Caco-2 (cell line): Measurements from ENCODE around the gene ADRA1B. TPM values are rescaled to one million over a fixed set of nuclear protein-coding genes. Genes with fewer than 3 reads are reported as not detected.

Experiments
- BruUV-seq: library from RNA; stranded (reverse); fragments of 400-500 nt; replicated peaks from 2 replicates; lab custom pipeline; 2021; lab: Mats Ljungman, UMichigan
- CTCF ChIA-PET: fragments of 300-600 bp; sonication (Branson Sonifier 250); formaldehyde crosslinking; loops from one replicate; lab custom pipeline; 2022; ENCODE audit warnings: antibody characterized with exemption; lab: Charles Lee
- POLR2A ChIA-PET: fragments of 300-600 bp; sonication (Branson Sonifier 250); formaldehyde crosslinking; loops from one replicate; lab custom pipeline; 2022; ENCODE audit warnings: antibody characterized with exemption; lab: Charles Lee
- DNase-seq, 2 experiments: peaks; one replicate each; pipeline versions ENCODE4 v3.0.0 to v3.0.0-alpha.2; 2020 to 2022
- H3K27me3 ChIP-seq: replicated peaks from 2 replicates; pipeline ENCODE4 v1.6.0; 2011; ENCODE audit warnings: low read length; ENCODE audit not compliant: control insufficient read depth, insufficient read depth
- H3K36me3 ChIP-seq: 2 replicates; pipeline ENCODE4 v1.5.1; 2011; ENCODE audit warnings: low read length; ENCODE audit not compliant: control insufficient read depth, insufficient read depth
- H3K4me1 ChIP-seq: fragments of 250-450 bp; sonication (Bioruptor Pico); 2 replicates; pipeline ENCODE4 v1.5.1; 2020; ENCODE audit warnings: mild to moderate bottlenecking
- H3K4me3 ChIP-seq: 2 replicates; pipeline ENCODE4 v1.5.1; 2011; ENCODE audit warnings: low read depth, mild to moderate bottlenecking, control low read depth, low read length
- H3K9me3 ChIP-seq: fragments of 250-450 bp; sonication (Bioruptor Pico); 2 replicates; pipeline ENCODE4 v1.5.1; 2020; ENCODE audit warnings: mild to moderate bottlenecking, moderate library complexity
- H3K27ac Mint-ChIP-seq: one replicate; pipeline ENCODE4 v1.8.0; 2022; ENCODE audit warnings: mixed read lengths; ENCODE audit not compliant: unreplicated experiment
- H3K27me3 Mint-ChIP-seq: one replicate; pipeline ENCODE4 v1.8.0; 2022; ENCODE audit warnings: mixed read lengths; ENCODE audit not compliant: insufficient read depth, unreplicated experiment
- H3K36me3 Mint-ChIP-seq: one replicate; pipeline ENCODE4 v1.8.0; 2022; ENCODE audit warnings: mild to moderate bottlenecking, mixed read lengths; ENCODE audit not compliant: insufficient read depth, unreplicated experiment
- H3K4me1 Mint-ChIP-seq: one replicate; pipeline ENCODE4 v1.8.0; 2022; ENCODE audit warnings: low read depth, mixed read lengths; ENCODE audit not compliant: unreplicated experiment
- H3K4me3 Mint-ChIP-seq: one replicate; pipeline ENCODE4 v1.8.0; 2022; ENCODE audit warnings: mild to moderate bottlenecking, moderate library complexity, mixed read lengths; ENCODE audit not compliant: unreplicated experiment
- H3K9me3 Mint-ChIP-seq: one replicate; pipeline ENCODE4 v1.8.0; 2022; ENCODE audit warnings: mixed read lengths; ENCODE audit not compliant: unreplicated experiment
- CTCF ChIP-seq, 2 experiments: fragments of 200-600 bp in 1 of 2; IDR thresholded peaks; 1 replicate in 1 of 2; 2 replicates in 1 of 2; pipeline versions ENCODE4 v1.5.1 to v1.8.0; 2011 to 2022; ENCODE audit warnings: antibody characterized with exemption in 1 of 2, control low read depth in 1 of 2, inconsistent platforms in 1 of 2, low read depth in 1 of 2, low read length in 1 of 2, mild to moderate bottlenecking in 1 of 2, moderate library complexity in 1 of 2; ENCODE audit not compliant: insufficient read depth in 1 of 2, severe bottlenecking in 1 of 2, unreplicated experiment in 1 of 2
- intact Hi-C: fragments of 100-400 bp; cut with micrococcal nuclease; formaldehyde crosslinking; loops from one replicate; pipeline ENCODE4 v1.10.0; 2022; ENCODE audit not compliant: unreplicated experiment
- total RNA-seq: library from RNA; stranded (reverse); gene quantifications from 2 replicates; pipeline ENCODE4 v1.2.3, GENCODE V29; 2022

Gene ADRA1B
- total RNA-seq, 1 experiment from 2014 or later, result not detected

- ChIA-PET POLR2A (no interaction called here), CTCF (no interaction called here)
- H3K36me3 Mint-ChIP-seq, result no peaks in the 10 kb centered on the region
- Histone ChIP-seq H3K27me3 (peaks cover 1% of the 10 kb centered on the region; the same call in 1 of the 2 replicates), H3K36me3 (no peaks in the 10 kb centered on the region), H3K4me1 (no peaks in the 10 kb centered on the region), H3K9me3 (no peaks in the 10 kb centered on the region), H3K4me3 (no peak overlapping the region)
- TF ChIP-seq CTCF (IDR thresholded peaks at IDR 0.05; ENCODE audit: insufficient read depth in 1 of 2, low read depth in 1 of 2, low read length in 1 of 2, severe bottlenecking in 1 of 2, unreplicated experiment in 1 of 2), result no peak
- no peak overlapping the region for H3K4me3 Mint-ChIP-seq
- no peaks in the 10 kb centered on the region for H3K4me1 Mint-ChIP-seq
- DNase-seq, result no peak
- intact Hi-C loops, result no loop called here
- H3K27me3 Mint-ChIP-seq, result peaks cover 9% of the 10 kb centered on the region
- H3K9me3 Mint-ChIP-seq, result no peaks in the 10 kb centered on the region
- no TSS peak for BruUV-seq
- H3K27ac Mint-ChIP-seq, result no peak overlapping the region
Measured at GRCh38 chr5:159909126-159909525, 7.2 kb upstream of the ADRA1B start.

GRCh38 chr5:159910207-159910842 lies 6.0 kb upstream of the ADRA1B start:
- Histone ChIP-seq H3K4me1 (no peaks in the 10 kb centered on the region), H3K9me3 (no peaks in the 10 kb centered on the region), H3K36me3 (no peaks in the 10 kb centered on the region), H3K27me3 (peaks cover 1% of the 10 kb centered on the region; the same call in 1 of the 2 replicates), H3K4me3 (no peak overlapping the region)
- no peak for TF ChIP-seq CTCF (IDR thresholded peaks at IDR 0.05; ENCODE audit: insufficient read depth in 1 of 2, low read depth in 1 of 2, low read length in 1 of 2, severe bottlenecking in 1 of 2, unreplicated experiment in 1 of 2)
- intact Hi-C loops, result no loop called here
- POLR2A ChIA-PET, result no interaction called here
- DNase-seq, result no peak
- Mint-ChIP-seq H3K27me3 (peaks cover 15% of the 10 kb centered on the region), H3K4me3 (no peak overlapping the region), H3K9me3 (no peaks in the 10 kb centered on the region), H3K27ac (no peak overlapping the region), H3K36me3 (no peaks in the 10 kb centered on the region), H3K4me1 (no peaks in the 10 kb centered on the region)
- CTCF ChIA-PET, result no interaction called here
- no TSS peak for BruUV-seq

GRCh38 chr5:159910843-159911229 lies 5.4 kb upstream of the ADRA1B start:
- no TSS peak for BruUV-seq
- Mint-ChIP-seq H3K4me1 (no peaks in the 10 kb centered on the region), H3K4me3 (no peak overlapping the region), H3K27ac (no peak overlapping the region), H3K36me3 (no peaks in the 10 kb centered on the region), H3K27me3 (peaks cover 20% of the 10 kb centered on the region), H3K9me3 (no peaks in the 10 kb centered on the region)
- no peak overlapping the region for H3K4me3 ChIP-seq
- intact Hi-C loops, result no loop called here
- no peaks in the 10 kb centered on the region for H3K4me1 ChIP-seq
- peaks cover 1% of the 10 kb centered on the region; the same call in 1 of the 2 replicates for H3K27me3 ChIP-seq
- no peaks in the 10 kb centered on the region for H3K36me3 ChIP-seq
- ChIA-PET POLR2A (no interaction called here), CTCF (no interaction called here)
- H3K9me3 ChIP-seq, result no peaks in the 10 kb centered on the region
- TF ChIP-seq CTCF (IDR thresholded peaks at IDR 0.05; ENCODE audit: insufficient read depth in 1 of 2, low read depth in 1 of 2, low read length in 1 of 2, severe bottlenecking in 1 of 2, unreplicated experiment in 1 of 2), result no peak
- DNase-seq, result no peak
